HG02938 (cell line): Measurements from ENCODE around the gene SESN1.
"Not testable (repeated sequence)": the region's sequence is repeated elsewhere in the genome, so short reads cannot be mapped to it uniquely, and the experiment has no call there.

Experiments used
- ATAC-seq: cut with Tn5 transposase; IDR thresholded peaks from one replicate; pipeline ENCODE4 v1.9.1; 2021; ENCODE audit warnings: mild to moderate bottlenecking, moderate library complexity; ENCODE audit not compliant: unreplicated experiment

The SESN1 gene

DNA sequence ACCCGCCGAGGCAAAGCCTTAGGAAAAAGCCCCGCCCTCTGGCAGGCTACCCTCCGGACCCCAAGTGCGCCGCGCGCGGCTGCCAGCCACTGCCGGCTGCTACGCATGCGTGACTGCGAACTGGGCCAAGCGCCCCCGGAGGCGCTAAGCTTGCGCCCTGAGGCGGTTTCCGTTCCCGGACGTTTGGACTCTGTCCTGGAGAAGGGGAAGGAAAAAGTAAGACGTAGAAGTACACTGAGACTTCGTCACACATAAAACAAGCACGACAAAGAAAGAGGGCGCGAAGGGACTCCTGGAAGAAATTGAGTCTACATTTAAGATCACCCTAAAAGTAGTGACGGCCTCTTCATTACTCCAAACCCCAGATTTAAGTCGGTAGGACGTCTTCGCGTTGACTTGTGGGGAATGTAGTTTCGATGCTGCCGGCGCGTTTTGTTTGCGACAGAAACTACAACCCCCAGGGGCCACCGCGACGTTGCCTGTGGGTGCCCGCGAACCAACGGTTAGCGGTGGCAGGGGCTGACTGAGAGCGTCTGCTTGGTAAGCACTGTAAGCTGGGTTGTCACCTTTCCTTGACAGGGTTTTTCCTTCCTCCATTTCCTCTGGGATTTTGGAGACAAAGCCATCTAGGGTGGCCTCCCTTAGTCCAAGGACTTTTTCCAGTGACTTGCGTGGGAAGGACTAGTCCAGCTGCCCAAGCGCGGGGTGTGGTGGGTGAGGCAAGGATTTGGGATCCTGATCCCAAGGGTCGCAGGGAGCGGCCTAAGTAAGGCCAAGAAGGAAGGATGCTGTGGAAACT lies 589 bp upstream of the SESN1 start, which contains the start of gene CEP57L1:
Gene CEP57L1, plus strand, starts transcription at position 472 of the 799 bp plus-strand sequence. CDS start 49,715 bp downstream, outside the sequence.
- peak; percentile 73 for ATAC-seq

DNA sequence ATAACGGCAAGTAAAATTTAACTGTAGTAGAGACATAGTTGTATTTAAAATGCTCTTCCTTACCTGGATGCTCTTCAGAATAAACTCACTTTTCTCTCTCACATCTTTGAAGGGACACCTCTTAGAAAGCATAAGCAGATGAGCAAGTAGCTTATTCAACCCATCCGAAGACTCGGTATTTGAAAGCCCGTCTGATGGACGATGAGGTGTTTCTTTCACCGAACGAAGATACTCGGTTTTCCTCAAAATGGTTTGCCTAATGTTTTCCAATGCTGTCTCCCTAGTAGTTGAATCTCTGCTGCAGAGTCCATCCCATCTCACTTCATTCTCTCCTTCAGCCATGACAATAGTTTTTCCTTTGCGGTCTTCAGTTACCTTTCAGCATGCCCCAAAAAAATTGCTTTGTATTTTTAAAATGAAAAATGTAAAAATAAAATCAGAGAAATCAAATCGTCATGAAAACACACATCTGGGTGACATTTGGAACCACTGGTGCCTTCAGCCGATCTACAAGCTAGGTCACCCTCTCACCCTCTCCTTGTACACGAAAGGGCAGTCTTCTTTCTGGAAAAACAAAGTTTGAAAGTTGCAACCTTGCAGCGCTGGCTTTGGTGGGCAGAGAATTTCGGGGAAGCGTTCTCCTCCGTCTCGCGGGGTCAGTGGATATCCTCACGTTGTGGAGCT lies 772 bp downstream of the SESN1 start:
- ATAC-seq = no peak

DNA sequence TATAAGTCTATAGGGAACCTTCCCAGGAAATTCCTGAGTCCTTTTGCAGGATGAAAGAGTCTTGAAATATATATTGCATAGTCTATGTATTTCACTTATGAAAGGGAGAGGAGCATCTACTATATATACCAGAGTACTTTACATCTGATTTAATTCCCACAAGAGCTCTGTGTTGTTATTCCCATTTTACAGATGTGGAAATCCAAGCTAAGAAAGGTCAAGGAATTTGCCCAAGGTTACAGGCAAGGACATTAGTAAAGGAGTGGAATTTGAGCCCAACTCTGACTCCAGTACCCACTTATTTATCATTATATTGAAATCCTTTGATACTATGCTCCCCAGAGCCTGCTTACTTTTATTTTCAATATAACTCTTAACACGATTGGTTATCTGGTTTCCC lies 2.6 kb downstream of the SESN1 start:
- ATAC-seq = no peak

DNA sequence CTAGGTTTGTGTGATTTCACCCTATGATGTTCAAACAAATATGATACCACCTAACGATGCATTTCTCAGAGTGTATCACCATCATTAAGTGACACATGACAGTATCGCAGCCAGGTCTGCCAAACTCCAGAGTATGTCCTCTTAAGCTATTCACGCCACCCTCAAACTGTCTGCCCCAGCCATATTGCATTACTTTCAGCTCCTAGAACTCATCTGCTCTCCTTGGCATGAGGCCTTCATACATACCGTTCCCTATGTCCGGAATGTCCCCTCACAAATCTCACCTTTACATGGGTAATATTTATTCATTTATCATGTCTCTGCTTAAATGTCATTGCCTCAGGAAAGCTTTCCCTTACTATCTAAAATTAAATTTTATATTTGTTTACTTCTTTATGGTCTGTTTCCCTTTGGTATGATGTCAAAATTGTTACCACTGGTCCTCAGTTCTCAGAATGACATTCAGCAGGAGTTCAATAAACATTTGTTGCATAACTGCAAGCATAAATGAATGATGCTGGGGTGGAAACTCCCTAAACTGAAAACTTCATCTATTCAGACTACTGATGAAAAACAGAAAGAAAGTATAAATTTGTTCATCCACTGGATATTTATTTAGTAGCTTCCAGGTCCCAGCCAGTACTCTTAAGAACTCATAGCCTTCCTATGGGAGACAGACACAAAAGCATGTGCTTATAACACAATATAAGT lies 3.2 kb downstream of the SESN1 start:
- no peak for ATAC-seq

DNA sequence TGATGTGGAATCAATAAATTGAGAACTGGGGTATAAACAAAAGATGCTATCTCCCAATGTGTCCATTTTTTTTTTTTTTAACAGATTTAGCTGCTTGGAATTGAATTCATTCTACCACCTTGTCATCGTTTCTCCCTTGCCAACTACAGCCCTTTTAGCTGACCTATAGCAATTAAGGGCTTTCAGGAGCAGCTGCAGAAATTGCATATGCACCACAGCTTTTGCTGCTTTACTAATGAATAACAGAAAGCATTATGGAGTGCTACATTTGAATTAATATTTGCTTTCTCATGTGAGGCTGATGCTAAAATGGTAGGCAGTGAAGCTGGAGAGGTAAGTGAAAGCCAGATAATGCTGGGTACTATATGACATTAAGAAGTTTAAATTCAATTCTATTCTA lies 5.7 kb downstream of the SESN1 start:
- no peak for ATAC-seq

DNA sequence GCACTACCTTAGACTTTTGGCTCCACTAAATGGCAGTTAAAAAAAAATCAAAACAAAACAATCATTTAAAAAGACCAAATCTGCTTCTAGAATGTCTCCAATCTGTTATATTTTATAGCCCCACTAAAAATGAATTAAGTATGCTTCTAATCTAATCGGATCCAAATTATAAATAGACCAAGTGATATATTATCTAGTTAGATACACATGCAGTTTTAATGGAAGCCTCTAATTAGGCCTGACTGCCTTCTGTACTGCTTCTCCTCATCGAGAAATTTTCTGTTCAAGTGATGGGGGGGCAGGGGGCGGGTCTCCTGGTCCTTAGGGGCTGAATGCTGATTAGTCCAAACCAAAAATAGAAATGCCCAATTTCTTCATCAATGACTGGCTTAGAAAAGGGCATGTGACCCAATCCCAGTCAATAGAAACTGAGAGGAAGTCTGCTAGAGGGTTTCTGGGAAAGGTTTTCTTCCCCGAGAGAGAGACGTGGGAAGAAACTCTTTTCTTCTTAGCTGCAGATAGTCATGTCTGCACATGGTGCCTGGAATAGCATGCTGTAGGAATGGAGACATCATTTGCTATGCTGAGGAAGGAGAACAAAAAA lies 6.9 kb downstream of the SESN1 start:
- no peak for ATAC-seq

DNA sequence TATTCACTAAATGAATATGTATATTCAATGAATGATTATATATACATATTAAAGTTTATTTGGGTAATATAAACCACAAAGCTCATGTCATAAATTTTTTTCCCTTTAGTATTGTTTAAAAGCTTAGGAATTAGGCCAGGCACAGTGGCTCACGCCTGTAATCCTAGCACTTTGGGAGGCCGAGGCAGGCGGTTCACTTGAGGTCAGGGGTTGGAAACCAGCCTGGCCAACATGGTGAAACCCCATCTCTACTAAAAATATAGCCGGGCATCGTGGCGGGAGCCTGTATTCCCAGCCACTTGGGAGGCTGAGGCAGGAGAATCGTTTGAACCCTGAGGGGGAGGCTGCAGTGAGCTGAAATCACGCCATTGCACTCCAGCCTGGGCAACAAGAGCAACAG lies 10.5 kb downstream of the SESN1 start:
- not testable (repeated sequence) for ATAC-seq

DNA sequence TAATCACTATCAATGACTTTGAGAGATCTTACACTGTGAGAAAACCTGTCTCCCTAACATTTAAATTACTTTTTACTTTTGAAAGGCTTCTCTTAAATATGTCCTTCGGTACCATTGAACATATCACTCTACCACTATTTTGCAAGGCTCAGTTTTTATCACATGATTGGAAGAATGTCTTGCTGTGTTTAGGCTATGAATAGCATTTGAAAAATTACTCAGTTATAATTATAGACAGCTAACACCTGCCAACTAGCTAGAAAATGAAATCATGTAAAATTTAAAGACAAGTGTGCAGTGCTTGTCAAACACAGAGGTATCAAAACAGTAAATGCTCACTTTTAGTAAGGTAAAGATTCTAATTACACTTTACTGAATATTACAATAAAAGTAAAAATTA lies 11.0 kb downstream of the SESN1 start:
- no peak for ATAC-seq

DNA sequence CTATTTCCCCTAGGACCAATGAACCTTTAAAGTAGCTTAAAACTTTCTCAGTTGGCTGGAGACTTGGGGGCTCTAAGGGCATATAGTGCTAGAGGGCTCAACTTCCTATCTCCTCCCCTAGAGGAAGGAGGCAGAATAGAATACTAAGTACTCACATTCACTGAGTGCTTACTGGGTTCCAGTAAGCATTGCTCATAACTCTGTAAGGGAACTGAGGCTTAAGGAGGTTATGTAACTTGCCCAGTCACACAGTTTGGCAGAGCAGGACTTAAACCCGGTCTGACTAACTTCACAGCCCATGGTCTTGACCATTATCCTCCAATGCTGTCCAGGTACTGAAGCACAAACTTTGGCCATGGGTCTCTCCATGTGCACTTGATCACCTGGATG lies 12.5 kb downstream of the SESN1 start:
- no peak for ATAC-seq

DNA sequence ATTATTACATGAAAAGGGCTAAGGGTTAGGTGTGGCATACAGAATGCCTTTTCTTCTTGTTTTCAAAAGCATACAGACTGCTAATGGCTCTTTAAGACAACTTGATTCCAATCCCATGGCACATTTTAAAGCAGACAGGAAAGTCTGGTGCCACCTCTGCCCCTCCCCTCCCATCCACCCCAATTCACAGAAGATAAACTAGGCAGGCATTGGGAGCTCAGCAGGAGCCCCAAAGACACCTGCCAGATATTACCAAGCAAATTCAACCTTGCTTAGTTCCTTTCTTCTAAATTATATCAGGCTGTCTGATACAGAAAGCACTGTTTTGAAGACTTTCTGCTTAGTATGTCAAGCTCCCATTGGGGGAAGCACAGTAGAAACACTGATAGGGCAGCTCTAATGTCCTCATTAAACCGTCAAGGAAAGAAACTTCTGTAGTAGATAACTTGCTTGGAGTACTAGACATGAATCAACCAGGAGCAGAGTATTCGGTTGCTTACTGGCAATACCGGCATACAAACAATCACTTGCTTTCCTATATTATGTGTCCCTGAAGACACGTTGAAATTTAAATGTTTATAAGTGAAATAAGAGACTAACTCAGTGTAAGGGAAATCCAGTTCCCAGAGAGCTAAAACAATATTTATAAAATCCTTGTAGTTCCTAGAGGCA lies 13.0 kb downstream of the SESN1 start:
- ATAC-seq = no peak

DNA sequence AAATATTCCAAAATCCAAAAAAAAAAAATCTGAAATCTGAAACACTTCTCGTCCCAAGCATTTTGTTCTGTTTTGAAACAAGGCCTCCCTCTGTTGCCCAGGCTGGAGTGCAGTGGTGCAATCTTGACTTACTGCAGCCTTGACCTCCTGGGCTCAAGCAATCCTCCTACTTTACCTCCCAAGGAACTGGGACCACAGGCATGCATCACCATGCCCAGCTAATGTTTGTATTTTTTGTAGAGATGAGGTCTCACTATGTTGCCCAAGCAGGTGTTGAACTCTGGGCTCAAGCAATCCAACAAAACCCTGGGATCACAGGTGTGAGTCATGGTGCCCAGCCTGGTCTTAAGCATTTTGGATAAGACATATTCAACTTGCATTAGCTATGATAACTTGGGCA lies 13.6 kb downstream of the SESN1 start:
- ATAC-seq = no peak

DNA sequence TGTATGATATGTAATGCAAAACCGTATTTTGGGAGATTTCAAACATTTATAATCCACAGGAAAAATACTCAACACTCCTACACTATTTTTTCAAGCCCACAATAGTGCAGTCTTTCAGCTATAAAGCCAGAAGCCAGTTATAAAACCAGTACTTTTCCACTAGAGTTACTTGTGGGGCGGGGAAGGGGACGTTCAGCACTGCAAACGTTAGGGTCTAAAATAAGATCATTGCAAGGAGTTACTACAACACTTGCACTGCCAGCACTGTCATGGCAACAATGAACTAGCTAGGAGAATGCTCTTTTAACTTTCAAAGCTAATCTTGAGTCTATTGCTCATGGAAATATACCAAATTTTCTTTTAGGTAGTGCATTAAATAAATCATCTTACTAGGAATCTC lies 14.7 kb downstream of the SESN1 start:
- ATAC-seq = no peak

DNA sequence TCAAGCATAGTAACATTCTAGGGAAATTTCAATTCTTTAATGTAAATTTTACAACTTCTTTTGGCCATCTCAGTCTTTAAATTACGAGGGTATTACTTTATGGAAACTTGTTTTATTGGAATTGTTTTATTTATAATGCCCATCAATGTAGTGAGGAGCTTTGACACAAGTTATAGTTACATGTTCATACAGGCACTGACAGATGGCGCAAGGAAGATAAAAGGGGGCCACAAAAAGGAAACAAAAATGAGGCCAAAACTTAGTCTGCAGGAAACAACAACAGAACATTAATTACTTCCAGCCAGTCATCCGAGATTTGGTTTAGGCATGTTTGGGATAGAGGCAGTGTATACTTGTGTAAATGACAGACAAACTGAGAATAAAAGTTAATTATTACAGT lies 18.3 kb downstream of the SESN1 start:
- ATAC-seq = no peak

DNA sequence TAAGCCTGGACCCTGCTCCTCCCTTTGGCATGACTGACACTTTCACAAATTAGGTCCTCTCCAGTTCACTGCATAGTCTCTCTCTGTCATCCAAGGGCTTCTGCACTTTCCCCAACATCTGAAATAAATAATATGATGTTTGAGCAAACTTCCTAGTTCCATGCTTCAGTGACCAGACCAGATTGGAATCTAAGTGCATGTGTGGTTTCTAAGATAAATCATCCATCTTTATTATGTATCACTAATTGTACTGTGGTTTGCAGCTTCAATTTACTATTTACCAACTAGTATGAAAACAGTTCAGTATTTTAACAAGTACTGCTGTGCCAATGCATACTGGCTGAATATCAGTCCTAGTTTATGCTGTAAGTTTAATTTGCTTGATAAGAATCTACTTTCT lies 18.7 kb downstream of the SESN1 start:
- no peak for ATAC-seq

DNA sequence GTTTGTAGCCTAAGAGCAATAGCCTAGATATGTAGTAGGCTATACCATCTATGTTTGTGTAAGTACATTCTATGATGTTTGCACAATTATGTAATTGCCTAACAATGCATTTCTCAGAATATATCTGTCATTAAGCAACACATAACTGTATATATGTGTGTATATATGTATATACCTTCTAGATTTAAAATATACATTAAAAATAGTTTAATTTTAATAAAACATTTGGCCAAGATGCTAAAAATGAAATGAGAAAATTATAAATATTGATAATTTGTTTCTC lies 20.6 kb downstream of the SESN1 start:
- ATAC-seq = no peak

DNA sequence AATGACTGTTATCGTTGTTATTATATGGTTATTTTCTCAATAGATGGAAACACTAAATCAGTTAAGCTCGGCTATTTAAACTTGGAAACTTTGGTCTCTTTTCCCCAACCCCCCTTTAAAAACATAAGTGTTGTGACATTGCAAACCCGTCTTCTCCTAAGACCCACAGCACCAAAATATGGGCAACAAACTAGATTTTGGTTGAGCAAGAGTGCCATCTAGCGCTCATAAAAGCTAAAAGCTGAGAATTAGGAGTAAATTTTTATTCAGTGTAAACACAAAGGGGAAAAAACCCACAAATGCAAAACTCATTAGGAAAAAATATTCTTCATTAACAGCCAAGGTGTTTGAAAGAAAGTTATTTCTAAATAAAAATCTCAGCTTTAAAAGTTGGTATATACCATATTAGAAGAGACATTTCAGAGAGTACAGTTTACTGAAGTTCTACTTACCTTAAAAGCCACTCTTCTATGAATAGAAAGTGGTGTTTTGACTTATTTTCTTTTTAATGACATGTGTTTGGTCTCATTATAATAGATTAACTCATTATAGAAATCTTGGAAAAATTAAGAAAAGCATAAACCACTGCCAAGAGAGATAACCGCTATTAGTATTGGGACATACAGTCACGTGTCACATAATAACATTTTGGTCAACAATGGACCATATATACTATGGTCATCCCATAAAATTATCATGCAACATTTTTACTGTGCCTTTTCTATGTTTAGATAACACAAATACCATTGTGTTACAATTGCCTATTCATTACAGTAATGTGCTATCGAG lies 21.1 kb downstream of the SESN1 start:
- no peak for ATAC-seq

DNA sequence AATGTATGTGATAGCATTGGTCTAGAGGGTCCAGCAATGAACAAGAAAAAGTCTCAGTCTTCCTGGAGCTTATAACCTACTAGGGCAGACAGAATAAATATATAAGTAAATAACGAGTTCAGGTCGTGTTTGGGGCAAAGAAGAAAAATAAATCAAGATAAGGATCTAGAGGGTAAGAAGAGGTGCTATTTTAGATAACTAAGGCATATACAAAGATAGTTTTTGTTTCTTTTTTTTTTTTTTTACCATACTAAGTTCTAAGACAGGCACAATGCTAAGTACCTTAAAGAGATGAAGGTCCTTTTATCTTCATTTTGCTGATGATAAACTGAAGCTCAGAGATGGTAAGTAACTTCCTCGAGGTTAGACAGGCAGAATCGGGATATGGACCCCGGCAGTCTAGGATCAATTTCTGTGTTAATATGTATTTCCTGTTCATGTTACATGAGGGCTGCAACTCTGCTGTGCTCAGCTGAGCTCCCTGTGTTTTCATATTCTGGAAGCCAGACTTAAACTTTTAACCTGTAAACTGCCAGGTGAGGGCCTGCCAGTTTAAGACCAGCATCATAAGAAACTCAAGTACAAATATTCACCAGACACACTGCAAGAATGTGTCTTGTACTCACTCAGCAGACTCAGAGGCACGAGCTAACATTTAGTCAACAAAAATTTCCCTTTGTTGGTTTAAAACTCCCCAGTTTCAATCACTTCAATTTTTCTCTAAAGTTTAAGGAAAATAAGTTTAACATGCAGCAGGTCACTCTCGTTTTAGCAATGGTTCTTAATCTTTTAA lies 23.3 kb downstream of the SESN1 start:
- ATAC-seq = no peak

DNA sequence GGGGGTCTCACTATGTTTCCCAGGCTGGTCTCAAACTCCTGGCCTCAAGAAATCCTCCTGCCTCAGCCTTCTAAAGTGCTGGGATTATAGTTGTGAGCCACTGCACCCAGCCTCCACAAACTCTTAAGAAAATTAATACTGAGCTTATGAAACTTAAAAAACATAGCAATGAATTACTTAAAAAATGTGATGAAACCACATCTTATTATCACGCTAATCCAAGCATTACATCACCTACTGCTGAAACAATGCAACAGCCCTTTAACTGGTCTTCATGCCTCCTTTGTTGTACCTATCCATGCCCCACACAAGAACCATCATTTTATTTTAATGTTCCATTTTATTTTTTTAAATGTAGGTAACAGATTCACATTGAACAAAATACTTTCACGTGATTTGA lies 24.9 kb downstream of the SESN1 start:
- ATAC-seq = no peak

DNA sequence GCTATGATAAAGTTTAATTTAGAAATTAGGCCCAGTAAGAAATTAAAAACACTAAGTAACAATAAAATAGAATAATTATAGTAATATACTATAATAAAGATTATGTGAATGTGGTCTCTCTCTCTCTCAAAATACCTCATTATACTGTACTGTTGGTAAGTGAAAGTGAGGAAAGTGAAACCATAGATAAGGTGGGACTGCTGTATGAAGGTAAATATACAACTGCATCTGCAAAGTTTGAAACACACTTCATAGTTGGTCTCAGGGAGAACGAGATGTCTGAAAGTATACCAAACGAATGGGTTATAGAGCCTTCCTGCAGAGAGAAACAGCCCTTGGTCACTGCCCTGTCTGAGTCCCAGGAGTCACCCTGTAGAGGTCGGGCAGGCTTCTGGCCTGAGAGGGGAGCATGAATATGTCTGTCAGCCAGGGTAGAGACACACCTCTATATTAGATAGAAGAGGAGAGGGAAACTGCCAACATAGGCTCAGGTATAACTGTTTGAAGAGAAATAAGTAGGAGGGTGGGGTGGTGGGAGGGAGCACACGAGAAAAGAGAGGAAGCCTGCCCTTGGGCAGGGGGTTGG lies 31.8 kb downstream of the SESN1 start:
- ATAC-seq = no peak
